GM18951 (cell line): ENCODE measurements around the gene ORC3.
A peak's percentile ranks its signal among the peaks of the same experiment; 100 is the strongest.
"Not testable (repeated sequence)": the region's sequence is repeated elsewhere in the genome, so short reads cannot be mapped to it uniquely, and the experiment has no call there.

ENCODE experiments used
- POLR2A ChIP-seq: IDR thresholded peaks from 4 replicates; pipeline ENCODE4 v1.6.1; 2011; ENCODE audit warnings: mild to moderate bottlenecking; ENCODE audit not compliant: insufficient read length, insufficient read depth; ENCODE audit errors: extremely low read depth
- in situ Hi-C: fragments of 300-500 bp; cut with MboI; formaldehyde crosslinking; loops from one replicate; pipeline ENCODE4 v1.12.0; 2022; ENCODE audit warnings: low sequenced_read_pairs, mixed read lengths, inconsistent platforms; ENCODE audit not compliant: unreplicated experiment

Gene ORC3

DNA sequence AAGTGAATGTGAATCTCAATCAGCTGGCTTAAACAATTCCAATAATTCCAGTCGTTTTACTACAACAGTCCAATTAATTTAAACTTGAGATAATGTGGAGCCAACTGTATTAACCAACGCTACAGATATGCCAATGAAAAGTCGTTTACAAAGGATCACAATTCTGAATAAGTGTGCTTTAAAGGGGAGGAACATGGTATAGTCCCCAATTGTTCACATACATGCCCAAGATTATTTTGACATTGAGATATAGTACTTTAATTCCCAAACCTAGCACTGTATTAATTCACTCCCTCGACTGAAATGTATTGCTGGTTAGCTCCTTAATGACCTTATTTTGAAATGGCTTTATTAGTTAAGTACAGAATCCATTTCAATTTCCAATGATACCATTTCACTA lies 109.6 kb downstream of the ORC3 start:
- TF ChIP-seq POLR2A: no peak
- in situ Hi-C loops: no loop called here

DNA sequence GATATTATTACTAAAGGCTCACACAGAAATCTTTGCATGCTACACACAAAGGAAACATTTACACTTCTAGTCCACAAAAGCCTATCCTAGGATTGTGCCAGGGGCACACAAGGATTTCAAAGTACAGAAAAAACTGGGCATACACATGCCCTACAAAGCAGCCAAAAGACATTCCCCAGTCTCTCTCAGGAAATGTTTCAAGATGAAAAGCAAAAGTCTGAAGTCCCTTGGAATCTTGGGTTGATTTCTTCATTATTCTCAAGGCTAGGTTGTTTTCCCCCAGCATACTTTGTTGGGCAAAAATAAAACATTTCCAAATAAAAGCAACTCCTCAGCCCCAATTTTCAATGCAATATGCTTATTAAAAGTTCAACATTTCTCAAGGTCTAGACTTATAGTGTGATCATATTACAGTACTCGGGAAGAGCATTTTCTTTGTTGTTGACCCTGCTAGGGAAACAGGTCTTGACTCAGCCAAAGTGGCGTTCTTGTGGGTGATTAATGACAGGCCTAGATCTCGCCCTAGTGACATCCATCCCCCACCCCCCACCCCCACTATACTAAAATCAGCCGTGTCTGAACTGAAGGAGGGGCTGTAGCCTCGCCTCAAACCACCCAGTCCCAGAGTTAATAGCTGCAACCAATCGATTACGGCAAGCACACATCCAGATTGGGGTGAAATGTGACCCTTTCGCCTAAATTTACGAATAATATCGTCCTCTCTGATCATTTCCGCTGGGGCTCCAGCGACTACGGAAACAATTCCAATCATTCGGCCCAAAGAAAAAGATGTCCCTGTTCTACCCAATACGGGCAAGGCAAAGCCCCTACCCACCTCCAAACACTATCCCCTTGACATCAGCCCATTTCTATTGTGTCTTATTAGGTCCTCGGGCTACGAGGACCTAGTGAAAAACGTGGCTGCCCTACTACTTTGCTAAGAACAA lies 110.7 kb downstream of the ORC3 start:
- in situ Hi-C loops: no loop called here

DNA sequence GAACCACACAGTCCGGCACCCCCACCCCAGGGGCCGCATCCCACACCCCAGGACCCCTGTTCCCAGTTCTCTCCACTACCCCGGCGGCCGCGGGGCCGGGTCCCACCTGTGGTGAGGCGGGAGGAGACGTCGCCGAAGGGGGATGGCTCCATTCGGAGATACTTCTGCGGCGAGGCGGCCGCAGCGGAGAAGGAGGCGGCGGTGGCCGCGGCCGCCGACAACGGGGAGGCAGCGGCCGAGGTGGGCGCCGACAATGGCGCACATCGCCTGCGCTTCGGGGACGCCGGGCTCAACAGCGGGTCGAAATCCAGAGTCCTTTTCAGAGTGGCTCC lies 111.4 kb downstream of the ORC3 start:
- TF ChIP-seq POLR2A: no peak
- in situ Hi-C loops: no loop called here

More for the DNA sequence above, 110.7 kb downstream of the ORC3 start:
- peak; percentile 36 for TF ChIP-seq POLR2A

DNA sequence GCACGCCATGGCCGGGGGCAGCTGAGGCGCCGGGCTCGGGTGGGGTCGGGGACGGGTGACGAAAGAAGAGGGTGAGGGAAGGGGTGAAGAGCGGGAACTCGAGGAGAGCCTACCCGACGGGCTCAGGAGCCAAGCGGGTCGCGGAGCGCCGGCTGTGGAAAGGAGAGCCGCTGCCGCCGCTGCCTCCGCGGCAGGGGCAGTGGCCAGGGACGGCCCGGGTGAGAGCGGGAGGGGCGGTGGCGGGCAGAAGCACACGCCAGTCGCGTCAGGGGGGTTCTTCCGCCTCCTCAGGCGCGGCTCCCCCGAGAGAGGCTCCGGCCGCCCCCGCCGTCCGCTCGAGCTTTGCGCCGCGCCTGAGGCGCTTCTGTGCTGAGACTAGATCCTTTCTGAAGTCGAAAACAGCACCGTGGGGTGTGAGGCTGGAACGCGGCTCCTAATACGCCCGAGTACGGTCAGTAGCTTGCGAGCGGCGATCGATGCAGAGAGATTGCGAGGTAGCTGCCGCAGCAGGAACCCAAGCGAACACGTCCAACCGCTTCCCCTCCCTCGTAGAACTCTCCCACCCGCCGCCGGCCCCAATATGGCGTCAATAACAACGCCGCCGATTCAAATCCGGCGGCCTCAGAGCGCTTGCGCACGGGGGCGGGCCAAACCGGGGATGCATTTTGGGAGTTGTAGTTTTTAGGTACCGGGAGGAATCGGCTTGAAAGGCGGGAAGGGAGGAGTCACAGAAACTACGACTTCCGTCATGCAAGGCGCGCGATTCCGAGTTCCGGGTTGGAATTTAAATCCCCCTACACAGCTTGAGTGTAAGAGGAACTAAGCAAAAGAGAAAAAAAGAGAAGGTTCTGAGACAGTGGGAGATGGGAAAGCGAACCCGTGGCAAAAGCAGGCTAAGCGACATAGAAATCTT lies 112.0 kb downstream of the ORC3 start, which contains the start of gene AKIRIN2:
AKIRIN2 (minus strand) TSS at position 558 of the 913 bp plus-strand sequence; CDS start at position 9, 549 bp downstream.
- TF ChIP-seq POLR2A: peak; percentile 94
- in situ Hi-C loops: no loop called here

DNA sequence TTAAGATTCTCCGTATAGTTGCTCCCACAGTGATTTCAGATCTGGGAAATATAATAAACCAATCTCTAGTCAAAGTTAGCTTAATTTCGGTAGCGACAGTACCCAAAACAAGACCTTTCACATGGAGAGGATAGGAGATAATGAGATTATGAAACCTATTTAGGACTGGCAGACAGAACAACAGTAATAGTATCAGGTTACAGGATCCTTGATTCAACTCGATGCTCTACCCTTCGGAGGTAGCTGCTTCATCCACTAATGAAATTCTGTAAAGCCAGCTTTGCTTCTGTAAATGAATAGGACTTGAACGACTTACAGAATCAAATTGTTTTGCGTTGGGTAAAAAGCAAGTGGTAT lies 112.6 kb downstream of the ORC3 start:
- in situ Hi-C loops: no loop called here
- TF ChIP-seq POLR2A: no peak

DNA sequence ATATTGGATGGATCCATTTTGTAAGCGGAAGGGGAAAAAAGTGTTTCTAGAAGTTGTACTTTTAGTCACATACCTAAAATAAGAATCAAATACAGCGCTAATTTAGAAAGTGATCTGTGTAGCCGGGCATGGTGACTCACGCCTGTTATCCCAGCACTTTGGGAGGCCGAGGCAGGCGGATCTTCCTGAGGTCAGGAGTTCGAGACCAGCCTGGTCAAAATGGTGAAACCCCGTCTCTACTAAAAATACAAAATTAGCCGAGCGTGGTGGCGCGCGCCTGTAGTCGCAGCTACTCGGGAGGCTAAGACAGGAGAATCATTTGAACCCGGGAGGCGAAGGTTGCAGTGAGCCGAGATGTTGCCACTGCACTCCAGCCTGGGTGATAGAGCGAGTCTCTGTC lies 113.1 kb downstream of the ORC3 start:
- in situ Hi-C loops: not testable (repeated sequence)

DNA sequence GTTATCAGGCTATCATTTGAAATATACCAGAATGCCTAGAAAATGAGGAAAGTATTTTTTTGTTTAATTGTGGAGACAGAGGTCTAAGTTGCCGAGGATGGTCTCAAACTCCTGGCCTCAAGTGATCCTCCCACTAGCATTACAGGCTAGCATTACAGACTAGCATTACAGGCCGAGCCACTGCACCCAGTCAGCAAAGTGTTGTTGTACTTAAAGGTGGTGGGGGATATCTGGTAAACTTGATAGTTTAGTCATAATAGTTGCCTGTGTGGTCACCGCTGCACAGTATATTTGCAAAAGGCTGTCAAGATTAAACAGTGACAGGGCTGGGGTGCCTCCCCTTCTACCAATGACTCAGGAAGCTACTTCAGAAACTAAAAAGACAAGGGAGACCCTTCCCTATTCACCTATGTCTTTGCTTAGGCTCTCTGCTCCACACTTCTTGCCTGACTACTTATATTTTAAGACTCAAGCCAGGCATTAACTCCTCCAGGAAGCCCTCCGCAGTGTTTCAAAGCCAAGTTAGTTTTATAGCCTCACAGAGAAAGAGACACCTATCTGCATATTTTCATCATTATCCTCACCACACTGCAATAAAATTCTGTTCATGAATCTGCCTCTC lies 115.2 kb downstream of the ORC3 start:
- TF ChIP-seq POLR2A: no peak
- in situ Hi-C loops: no loop called here

DNA sequence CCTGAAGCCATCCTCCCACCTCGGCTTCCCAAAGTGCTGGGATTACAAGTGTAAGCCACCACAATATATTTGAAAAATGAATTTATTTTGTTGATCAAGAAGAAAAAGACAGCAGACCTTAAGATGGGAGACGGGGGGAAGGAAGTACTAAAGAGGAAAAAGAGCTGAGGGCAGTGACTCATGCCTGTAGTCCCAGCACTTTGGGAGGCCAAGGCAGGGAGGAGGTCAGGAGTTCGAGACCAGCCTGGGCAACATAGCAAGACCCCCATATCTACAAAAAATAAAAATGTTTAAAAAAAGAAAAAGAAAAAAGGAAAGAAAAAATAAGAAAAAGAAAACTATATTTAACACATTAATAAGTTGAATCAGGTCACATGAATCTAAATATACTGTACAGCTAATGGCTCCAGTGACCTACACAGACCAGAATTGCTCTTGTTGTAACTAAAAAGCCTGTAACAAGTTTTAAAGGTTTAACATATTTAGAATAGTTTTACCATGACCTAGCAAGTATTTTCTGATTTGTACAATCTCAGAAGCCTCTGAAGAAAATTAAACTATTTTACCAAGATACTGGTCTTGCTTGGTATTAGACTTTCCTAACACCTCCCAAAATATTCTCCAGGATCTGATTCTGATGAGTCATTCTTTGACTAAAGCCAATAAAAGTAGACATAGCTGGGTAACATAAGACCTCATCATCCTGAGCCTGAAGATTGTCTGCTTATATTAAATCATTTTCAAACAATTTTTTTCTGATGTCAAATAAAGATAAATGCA lies 116.4 kb downstream of the ORC3 start:
- in situ Hi-C loops: no loop called here
- TF ChIP-seq POLR2A: no peak

DNA sequence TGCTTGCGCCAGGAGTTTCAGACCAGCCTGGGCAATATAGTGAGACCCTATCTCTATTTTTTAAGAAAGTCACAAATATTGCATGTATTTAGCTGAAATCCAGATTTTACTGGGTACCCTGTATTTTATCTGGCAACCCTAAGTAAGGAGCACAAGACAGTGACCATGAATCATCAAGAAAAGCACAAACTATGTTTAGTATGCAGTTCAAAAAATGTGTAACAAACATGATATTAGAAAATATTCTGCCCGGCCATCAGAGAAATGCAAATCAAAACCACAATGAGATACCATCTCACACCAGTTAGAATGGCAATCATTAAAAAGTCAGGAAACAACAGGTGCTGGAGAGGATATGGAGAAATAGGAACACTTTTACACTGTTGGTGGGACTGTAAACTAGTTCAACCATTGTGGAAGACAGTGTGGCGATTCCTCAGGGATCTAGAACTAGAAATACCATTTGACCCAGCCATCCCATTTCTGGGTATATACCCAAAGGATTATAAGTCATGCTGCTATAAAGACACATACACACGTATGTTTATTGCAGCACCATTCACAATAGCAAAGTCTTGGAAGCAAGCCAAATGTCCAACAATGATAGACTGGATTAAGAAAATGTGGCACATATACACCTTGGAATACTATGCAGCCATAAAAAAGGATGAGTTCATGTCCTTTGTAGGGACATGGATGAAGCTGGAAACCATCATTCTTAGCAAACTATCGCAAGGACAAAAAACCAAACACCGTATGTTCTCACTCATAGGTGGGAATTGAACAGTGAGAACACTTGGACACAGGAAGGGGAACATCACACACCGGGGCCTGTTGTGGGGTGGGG lies 118.9 kb downstream of the ORC3 start:
- in situ Hi-C loops: not testable (repeated sequence)

DNA sequence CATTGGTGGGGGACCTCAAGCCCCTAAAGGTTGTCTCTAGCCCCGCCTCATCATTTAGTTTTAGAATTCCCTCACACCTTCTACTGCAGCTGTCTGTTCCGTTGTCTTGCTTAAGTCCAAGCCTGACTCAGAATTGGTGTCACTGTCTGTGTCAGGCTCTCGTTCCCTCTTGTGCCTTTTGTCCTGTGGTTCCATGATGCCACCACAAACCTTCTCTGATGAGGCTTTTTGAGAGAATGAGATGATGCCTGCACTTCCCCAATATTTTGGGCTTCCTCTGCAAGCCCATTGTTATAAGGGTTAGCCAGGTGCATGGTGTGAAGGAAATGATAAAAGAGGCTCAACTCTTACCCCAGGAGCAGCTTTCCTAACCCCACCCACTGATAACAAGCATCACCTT lies 120.2 kb downstream of the ORC3 start:
- in situ Hi-C loops: no loop called here
- no peak for TF ChIP-seq POLR2A

DNA sequence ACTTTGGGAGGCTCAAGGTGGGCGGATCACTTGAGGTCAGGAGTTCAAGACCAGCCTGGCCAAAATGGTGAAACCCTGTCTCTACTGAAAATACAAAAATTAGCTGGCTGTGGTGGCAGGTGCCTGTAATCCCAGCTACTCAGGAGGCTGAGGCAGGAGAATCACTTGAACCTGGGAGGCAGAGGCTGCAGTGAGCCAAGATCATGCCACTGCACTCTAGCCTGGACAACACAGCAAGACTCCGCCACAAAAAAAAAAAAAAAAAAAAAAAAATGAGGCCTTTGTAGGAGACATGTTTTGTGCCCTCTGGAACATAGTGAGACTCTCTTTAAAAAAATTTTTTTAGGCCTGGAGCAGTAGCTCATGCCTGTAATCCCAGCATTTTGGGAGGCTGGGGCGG lies 122.8 kb downstream of the ORC3 start:
- in situ Hi-C loops: not testable (repeated sequence)

DNA sequence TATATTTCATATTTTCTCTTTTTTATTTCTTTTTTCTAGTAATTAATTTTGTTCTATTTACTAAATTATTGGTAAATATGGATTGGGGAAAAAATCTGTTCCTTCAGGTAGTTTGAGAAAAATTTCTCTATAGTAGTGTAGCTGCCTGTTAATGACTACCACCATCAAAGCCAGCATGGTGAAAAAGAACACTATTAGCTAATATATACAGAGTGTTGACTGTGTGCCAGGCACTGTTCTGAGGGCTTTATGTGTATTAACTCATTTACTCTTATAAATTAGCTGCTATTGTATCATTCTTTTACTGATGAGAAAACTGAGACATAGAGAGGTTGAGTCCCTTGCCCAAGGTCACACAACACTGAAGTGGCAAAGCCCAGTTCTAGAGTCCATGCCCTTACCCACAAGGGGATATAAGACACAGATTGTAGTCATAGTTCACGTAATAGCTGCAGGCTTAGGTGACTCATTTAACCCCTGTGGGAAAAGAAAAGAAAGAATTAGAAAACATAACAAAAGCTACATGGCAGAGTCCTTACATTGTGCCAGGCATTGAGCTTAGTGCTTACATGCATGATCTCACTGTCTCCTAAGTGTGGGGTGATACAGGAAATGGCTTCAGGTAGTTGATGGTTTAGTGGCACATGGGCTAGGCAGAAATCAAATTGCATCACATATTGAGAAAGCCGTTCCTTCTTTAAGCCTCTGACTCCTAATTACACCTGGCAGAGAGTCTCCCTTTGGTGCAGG lies 124.3 kb downstream of the ORC3 start:
- TF ChIP-seq POLR2A: no peak
- in situ Hi-C loops: no loop called here
